SK-N-SH (cell line): Measurements from ENCODE around the gene OSBPL9. TPM values are rescaled to one million over a fixed set of nuclear protein-coding genes. Genes with fewer than 3 reads are reported as not detected.

Experiments
- CTCF ChIA-PET: fragments of 300-600, 350-600 bp; formaldehyde crosslinking; extraction: SDS; loops from one replicate; lab custom pipeline; 2021; lab: Yijun Ruan, JAX
- POLR2A ChIA-PET: fragments of 350-600 bp; sonication (Branson Sonifier 250); formaldehyde crosslinking; extraction: SDS; loops from one replicate; lab custom pipeline; 2020; ENCODE audit warnings: antibody characterized with exemption, inconsistent platforms; lab: Yijun Ruan, JAX
- DNase-seq: peaks from one replicate; pipeline ENCODE4 v3.0.0; 2012
- H2AFZ ChIP-seq: fragments of 200-600 bp; sonication (generic); 2 replicates; pipeline ENCODE4 v1.8.1; 2016; ENCODE audit warnings: antibody characterized with exemption, mild to moderate bottlenecking, low read depth
- H3F3A ChIP-seq: fragments of 200-600 bp; sonication (generic); replicated peaks from 2 replicates; pipeline ENCODE3; 2016; ENCODE audit warnings: antibody characterized with exemption, mild to moderate bottlenecking; ENCODE audit not compliant: insufficient read depth
- H3K27ac ChIP-seq, 2 experiments: fragments of 200-500 bp in 1 of 2; fragments of 200-600 bp in 1 of 2; sonication (Bioruptor generic) in 1 of 2; sonication (generic), shearing (Covaris generic) in 1 of 2; 2 replicates each; pipeline versions ENCODE4 v1.5.1 to v1.6.1; 2014 to 2016; ENCODE audit warnings: low read depth in 2 of 2, inconsistent platforms in 1 of 2, low read length in 1 of 2, mild to moderate bottlenecking in 1 of 2, mixed read lengths in 1 of 2
- H3K27me3 ChIP-seq: fragments of 200-600 bp; sonication (generic), shearing (Covaris generic); 2 replicates; pipeline ENCODE4 v1.6.1; 2016; ENCODE audit warnings: mixed run types; ENCODE audit not compliant: insufficient read depth
- H3K36me3 ChIP-seq, 2 experiments: fragments of 200-500 bp in 1 of 2; fragments of 200-600 bp in 1 of 2; sonication (Bioruptor generic) in 1 of 2; sonication (generic) in 1 of 2; replicated peaks in 1 of 2; 2 replicates each; pipeline versions ENCODE3 to v1.5.1; 2014 to 2016; ENCODE audit warnings: low read length in 1 of 2, mild to moderate bottlenecking in 1 of 2; ENCODE audit not compliant: insufficient read depth in 2 of 2, control insufficient read depth in 1 of 2
- H3K4me1 ChIP-seq, 2 experiments: fragments of 200-500 bp in 1 of 2; fragments of 200-600 bp in 1 of 2; sonication (Bioruptor generic) in 1 of 2; sonication (generic), shearing (Covaris generic) in 1 of 2; 2 replicates each; pipeline versions ENCODE4 v1.5.1 to v1.6.1; 2014 to 2016; ENCODE audit warnings: low read depth in 1 of 2, low read length in 1 of 2, mixed run types in 1 of 2; ENCODE audit not compliant: insufficient read depth in 2 of 2, control insufficient read depth in 1 of 2
- H3K4me2 ChIP-seq: fragments of 200-600 bp; sonication (generic), shearing (Covaris generic); 2 replicates; pipeline ENCODE4 v1.6.1; 2017; ENCODE audit warnings: mixed run types
- H3K4me3 ChIP-seq, 2 experiments: fragments of 200-500 bp in 1 of 2; fragments of 200-600 bp in 1 of 2; sonication (Bioruptor generic) in 1 of 2; sonication (generic), shearing (Covaris generic) in 1 of 2; 2 replicates each; pipeline versions ENCODE4 v1.5.1 to v1.8.1; 2014 to 2016; ENCODE audit warnings: low read depth in 2 of 2, inconsistent platforms in 1 of 2, low read length in 1 of 2, mild to moderate bottlenecking in 1 of 2, mixed read lengths in 1 of 2, moderate library complexity in 1 of 2
- H3K79me2 ChIP-seq: fragments of 200-600 bp; sonication (generic); 2 replicates; pipeline ENCODE4 v1.8.1; 2017; ENCODE audit warnings: mild to moderate bottlenecking; ENCODE audit not compliant: insufficient read depth
- H3K9ac ChIP-seq: fragments of 200-600 bp; sonication (generic); 2 replicates; pipeline ENCODE4 v1.6.1; 2017; ENCODE audit warnings: mixed run types
- H3K9me2 ChIP-seq: fragments of 200-600 bp; sonication (generic); 2 replicates; pipeline ENCODE4 v1.6.1; 2017; ENCODE audit warnings: mixed run types
- H3K9me3 ChIP-seq: fragments of 200-600 bp; sonication (generic); 2 replicates; pipeline ENCODE4 v1.6.1; 2017; ENCODE audit warnings: mixed run types, mild to moderate bottlenecking, moderate library complexity
- H4K20me1 ChIP-seq: fragments of 200-600 bp; sonication (generic); 2 replicates; pipeline ENCODE4 v1.6.1; 2017; ENCODE audit warnings: mild to moderate bottlenecking, mixed run types; ENCODE audit not compliant: insufficient read depth
- CHD2 ChIP-seq: fragments of 150-350 bp; IDR thresholded peaks from 2 replicates; pipeline ENCODE4 v1.6.1; 2018; ENCODE audit warnings: low read length; ENCODE audit not compliant: partially characterized antibody
- CTCF ChIP-seq: fragments of 200-600 bp; sonication (generic); IDR thresholded peaks from 2 replicates; pipeline ENCODE4 v1.6.1; 2017; ENCODE audit warnings: antibody characterized with exemption, mild to moderate bottlenecking, moderate library complexity
- EZH2phosphoT487 ChIP-seq: fragments of 200-600 bp; sonication (generic); IDR thresholded peaks from 2 replicates; pipeline ENCODE4 v1.6.1; 2017; ENCODE audit warnings: low read depth, mixed run types, mild to moderate bottlenecking, antibody characterized with exemption, moderate library complexity, borderline replicate concordance
- FOXM1 ChIP-seq: IDR thresholded peaks from 2 replicates; pipeline ENCODE4 v1.4.0; 2012; ENCODE audit warnings: low read depth, mild to moderate bottlenecking
- JUND ChIP-seq: IDR thresholded peaks from 2 replicates; pipeline ENCODE4 v1.4.0; 2012
- MXI1 ChIP-seq: IDR thresholded peaks from 2 replicates; pipeline ENCODE4 v1.6.1; 2012; ENCODE audit warnings: mild to moderate bottlenecking, low read depth, low read length, improper control_type of control experiment
- NFIC ChIP-seq: IDR thresholded peaks from 2 replicates; pipeline ENCODE4 v1.4.0; 2012; ENCODE audit warnings: borderline replicate concordance
- PBX3 ChIP-seq: IDR thresholded peaks from 2 replicates; pipeline ENCODE4; 2012
- RAD21 ChIP-seq: IDR thresholded peaks from 2 replicates; pipeline ENCODE4 v1.6.1; 2012; ENCODE audit warnings: mild to moderate bottlenecking, low read length
- REST ChIP-seq: IDR thresholded peaks from 2 replicates; pipeline ENCODE4 v1.6.1; 2012; ENCODE audit warnings: mild to moderate bottlenecking, low read depth, low read length, moderate library complexity
- RFX5 ChIP-seq: IDR thresholded peaks from 2 replicates; pipeline ENCODE4 v1.6.1; 2012; ENCODE audit warnings: mild to moderate bottlenecking, improper control_type of control experiment, low read length
- RXRA ChIP-seq: IDR thresholded peaks from 2 replicates; pipeline ENCODE4 v1.4.0; 2012; ENCODE audit warnings: low read depth, mild to moderate bottlenecking, borderline replicate concordance
- SIN3A ChIP-seq: IDR thresholded peaks from 2 replicates; pipeline ENCODE4 v1.6.1; 2012; ENCODE audit warnings: low read depth, mild to moderate bottlenecking, low read length, moderate library complexity, borderline replicate concordance
- TAF1 ChIP-seq: IDR thresholded peaks from 2 replicates; pipeline ENCODE4 v1.6.1; 2012; ENCODE audit warnings: low read depth, mild to moderate bottlenecking, low read length, moderate library complexity, borderline replicate concordance
- USF2 ChIP-seq: fragments of 150-350 bp; IDR thresholded peaks from 2 replicates; pipeline ENCODE4 v1.6.1; 2017; ENCODE audit warnings: antibody characterized with exemption, low read length, low read depth, borderline replicate concordance
- ZBTB33 ChIP-seq: IDR thresholded peaks from 2 replicates; pipeline ENCODE4 v1.4.0; 2012; ENCODE audit warnings: low read depth, borderline replicate concordance
- WGBS: methylation state at CpG from one replicate; pipeline ENCODE4 v1.1.6; 2017; ENCODE audit warnings: low lambda C conversion rate; 5-methylcytosine and 5-hydroxymethylcytosine counted together
- polyA plus RNA-seq, 3 experiments: library from polyadenylated mRNA; depleted of rRNA; stranded (reverse); fragments of >200 nt; gene quantifications; 2 replicates each; pipeline ENCODE4 v1.2.3, GENCODE V29; 2012

OSBPL9 gene
- polyA plus RNA-seq, 1 of the 3 experiments (the other 2 are of a cell fraction): 43.9 TPM

- Histone ChIP-seq H3K4me1 (no peaks in the 10 kb centered on the region), H3K9ac (no peak overlapping the region), H3K79me2 (no peaks in the 10 kb centered on the region), H3K9me2 (no peaks in the 10 kb centered on the region), H2AFZ (no peak overlapping the region), H3K27me3 (no peaks in the 10 kb centered on the region), H3K4me3 (no peak overlapping the region), H3K4me2 (no peak overlapping the region), H3F3A (peaks cover 3% of the 10 kb centered on the region), H4K20me1 (no peaks in the 10 kb centered on the region), H3K9me3 (no peaks in the 10 kb centered on the region), H3K27ac (no peak overlapping the region), H3K36me3 (peaks cover 54 to 58% of the 10 kb centered on the region in 2 experiments)
- CTCF ChIA-PET: interaction anchor here (1.0 to 1.3 kb wide), 2 partner anchors 9 to 97 kb away, joined by 3 read pairs; no protein-coding TSS in a partner anchor
- TF ChIP-seq REST (no peak), FOXM1 (no peak), CTCF (no peak), MXI1 (no peak), JUND (no peak), USF2 (no peak), ZBTB33 (no peak), SIN3A (no peak), RFX5 (no peak), RAD21 (no peak), EZH2phosphoT487 (no peak), TAF1 (no peak), NFIC (no peak), PBX3 (no peak), RXRA (no peak), CHD2 (no peak)
- 96% methylated on average over 2 of the region's 2 CpGs for WGBS
- DNase-seq: no peak
- POLR2A ChIA-PET: no interaction called here
These were observed 182.5 kb downstream of the OSBPL9 start for GRCh38 chr1:51799372-51799771.
